ENCODE measurements around the gene GCFC2. TPM values are rescaled to one million over a fixed set of nuclear protein-coding genes. Genes with fewer than 3 reads are reported as not detected.

Gene GCFC2
- total RNA-seq, 2 experiments from 2014 or later: 17.1 to 27.0 TPM

DNA sequence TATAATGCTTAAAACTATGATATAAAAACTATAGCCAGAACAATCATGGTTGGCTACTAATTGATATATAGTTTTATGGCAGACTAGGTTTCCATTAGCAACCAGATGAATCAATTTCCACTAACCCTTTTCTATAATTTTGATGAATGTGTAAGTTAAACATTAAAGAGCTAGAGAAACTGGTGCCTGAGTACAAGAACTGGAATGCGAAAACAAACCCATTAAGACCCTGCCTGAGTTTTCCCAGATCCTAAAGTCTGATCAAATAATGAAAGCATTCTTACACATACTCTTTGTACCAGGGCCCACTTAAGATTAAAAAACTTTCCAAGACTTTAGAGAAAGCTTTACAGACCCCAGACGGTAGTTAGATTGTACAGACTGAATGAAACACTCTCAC, 42.8 kb downstream of the GCFC2 start:
- DNase-seq (no peak), ATAC-seq (no peak)
- CTCF ChIA-PET: interaction anchor here (1.0 to 2.0 kb wide), 2 partner anchors 9 to 10 kb away, joined by 4 to 7 read pairs; no protein-coding TSS in a partner anchor
- Mint-ChIP-seq H3K36me3 (peaks cover 31% of the 10 kb centered on the region), H3K27ac (no peak overlapping the region), H3K4me1 (peaks cover 3% of the 10 kb centered on the region), H3K27me3 (no peaks in the 10 kb centered on the region), H3K4me3 (no peak overlapping the region), H3K9me3 (ENCODE audit: low read depth) (no peaks in the 10 kb centered on the region)

DNA sequence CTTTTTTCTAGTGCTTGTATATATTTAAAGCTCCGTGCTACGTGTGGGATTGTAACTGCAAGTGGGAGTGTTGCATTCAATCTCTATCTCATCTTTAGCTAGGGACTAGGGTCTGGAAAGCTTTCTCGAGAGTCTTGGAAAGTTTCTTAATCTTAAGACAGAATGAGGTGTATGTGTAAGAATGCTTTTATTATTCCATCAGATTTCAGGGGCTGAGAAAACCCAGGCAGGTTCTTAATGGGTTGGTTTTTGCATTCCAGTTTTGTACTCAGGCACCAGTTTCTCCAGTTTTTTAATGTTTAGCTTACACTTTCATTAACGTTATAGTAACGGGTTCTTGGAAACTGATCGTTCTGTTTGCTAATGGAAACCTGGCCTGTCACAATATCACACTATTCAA, 43.8 kb downstream of the GCFC2 start:
- no peak overlapping the region for H3K4me3 Mint-ChIP-seq
- DNase-seq (no peak), ATAC-seq (no peak)
- CTCF ChIA-PET: no interaction called here
- no peak overlapping the region for H3K27ac Mint-ChIP-seq
- no peaks in the 10 kb centered on the region for H3K4me1 Mint-ChIP-seq
- H3K36me3 Mint-ChIP-seq: peaks cover 33% of the 10 kb centered on the region
- H3K27me3 Mint-ChIP-seq: no peaks in the 10 kb centered on the region
- H3K9me3 Mint-ChIP-seq (ENCODE audit: low read depth): no peaks in the 10 kb centered on the region

DNA sequence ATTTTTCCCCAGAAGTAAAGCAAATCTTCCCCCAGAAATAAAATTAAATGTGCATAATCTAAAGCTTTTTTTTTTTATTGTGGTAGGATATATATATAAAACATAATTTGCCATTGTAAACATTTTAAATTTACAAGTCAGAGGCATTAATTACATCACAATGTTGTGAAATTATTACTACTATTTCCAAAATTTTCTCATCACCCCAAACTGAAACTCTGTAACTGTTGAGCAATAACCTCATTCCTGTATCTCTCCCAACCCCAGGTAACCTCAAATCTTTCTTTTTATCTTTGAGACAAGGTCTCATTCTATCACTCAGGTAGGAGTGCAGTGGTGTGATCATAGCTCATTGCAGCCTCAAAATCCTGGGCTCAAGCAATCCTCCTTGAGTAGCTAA, 52.9 kb downstream of the GCFC2 start:
- Mint-ChIP-seq H3K9me3 (ENCODE audit: low read depth) (peaks cover 12% of the 10 kb centered on the region), H3K4me1 (peaks cover 7% of the 10 kb centered on the region), H3K27me3 (no peaks in the 10 kb centered on the region), H3K4me3 (no peak overlapping the region), H3K27ac (no peak overlapping the region), H3K36me3 (peaks cover 77% of the 10 kb centered on the region)
- CTCF ChIA-PET: interaction anchor here (0.9 to 2.3 kb wide), 2 partner anchors 10 to 18 kb away, joined by 4 to 10 read pairs; no protein-coding TSS in a partner anchor
- DNase-seq (no peak), ATAC-seq (no peak)

DNA sequence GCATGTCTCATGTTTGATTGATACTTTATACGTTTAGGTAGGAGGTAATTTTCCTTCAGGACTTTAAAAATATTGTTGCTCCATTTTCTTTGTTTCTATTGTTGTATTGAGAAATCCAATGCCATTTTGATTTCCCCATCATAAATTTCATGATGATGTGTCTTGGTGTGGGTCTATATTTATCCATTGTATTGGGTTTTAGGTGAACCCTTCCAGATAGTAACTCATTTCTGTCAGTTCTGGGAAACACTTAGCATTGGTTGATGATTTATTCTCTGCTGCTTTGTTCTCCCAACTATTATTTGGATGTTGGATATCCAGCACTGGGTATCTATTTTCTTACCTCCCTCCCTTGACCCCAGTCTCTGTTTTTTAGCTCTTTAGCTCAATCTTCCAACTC, 54.2 kb downstream of the GCFC2 start:
- no peak overlapping the region for H3K4me3 Mint-ChIP-seq
- CTCF ChIA-PET: interaction anchor here (0.6 to 2.3 kb wide), 4 partner anchors 8 to 20 kb away, joined by 3 to 10 read pairs (median 4); no protein-coding TSS in a partner anchor
- DNase-seq: no peak
- no peak for ATAC-seq
- peaks cover 10% of the 10 kb centered on the region for H3K9me3 Mint-ChIP-seq (ENCODE audit: low read depth)
- peaks cover 7% of the 10 kb centered on the region for H3K4me1 Mint-ChIP-seq
- peaks cover 74% of the 10 kb centered on the region for H3K36me3 Mint-ChIP-seq
- H3K27ac Mint-ChIP-seq: no peak overlapping the region
- H3K27me3 Mint-ChIP-seq: no peaks in the 10 kb centered on the region

DNA sequence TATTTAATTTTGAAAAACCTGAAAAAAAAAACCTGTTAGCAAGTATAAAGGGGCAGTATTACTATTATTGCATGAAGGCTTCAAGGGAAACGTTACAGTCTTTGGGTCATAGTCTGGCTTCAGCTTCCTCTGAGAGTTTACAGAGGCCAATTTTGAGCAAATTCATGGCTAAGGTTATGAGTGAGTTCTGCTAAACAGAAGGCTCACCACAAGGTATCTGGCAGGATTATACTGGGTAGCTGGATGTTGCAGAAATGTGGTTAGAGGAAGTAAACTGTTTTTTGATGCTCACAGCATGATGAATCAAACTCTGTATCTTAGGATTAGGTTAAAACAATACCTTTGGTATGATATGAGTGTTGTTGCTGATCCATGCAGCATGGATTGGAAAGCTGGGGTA, 54.9 kb downstream of the GCFC2 start:
- Mint-ChIP-seq H3K27me3 (no peaks in the 10 kb centered on the region), H3K36me3 (peaks cover 72% of the 10 kb centered on the region), H3K27ac (no peak overlapping the region), H3K4me1 (peaks cover 9% of the 10 kb centered on the region), H3K4me3 (no peak overlapping the region), H3K9me3 (ENCODE audit: low read depth) (peaks cover 10% of the 10 kb centered on the region)
- CTCF ChIA-PET: interaction anchor here (1.4 to 2.3 kb wide), 2 partner anchors 9 to 16 kb away, joined by 6 to 10 read pairs; no protein-coding TSS in a partner anchor
- no peak for ATAC-seq
- no peak for DNase-seq

DNA sequence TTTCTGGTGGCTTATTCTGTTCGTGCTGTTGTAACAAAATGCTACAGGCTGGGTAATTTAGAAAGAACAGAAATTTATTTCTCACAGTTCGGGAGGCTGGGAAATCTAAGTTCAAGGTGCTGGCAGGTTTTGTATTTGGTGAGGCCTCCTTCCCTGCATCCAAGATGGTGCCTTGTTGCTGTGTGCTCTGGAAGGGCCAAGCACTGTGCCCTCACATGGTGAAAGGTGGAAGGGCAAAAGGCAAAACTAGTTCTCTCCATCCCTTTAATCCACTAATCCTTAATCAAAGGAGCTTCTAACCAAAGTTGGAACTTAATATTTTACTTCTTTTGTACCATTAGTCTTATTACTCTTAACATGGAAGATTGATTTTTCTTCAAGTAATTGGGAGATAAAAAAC, 56.7 kb downstream of the GCFC2 start:
- H3K9me3 Mint-ChIP-seq (ENCODE audit: low read depth): peaks cover 5% of the 10 kb centered on the region

DNA sequence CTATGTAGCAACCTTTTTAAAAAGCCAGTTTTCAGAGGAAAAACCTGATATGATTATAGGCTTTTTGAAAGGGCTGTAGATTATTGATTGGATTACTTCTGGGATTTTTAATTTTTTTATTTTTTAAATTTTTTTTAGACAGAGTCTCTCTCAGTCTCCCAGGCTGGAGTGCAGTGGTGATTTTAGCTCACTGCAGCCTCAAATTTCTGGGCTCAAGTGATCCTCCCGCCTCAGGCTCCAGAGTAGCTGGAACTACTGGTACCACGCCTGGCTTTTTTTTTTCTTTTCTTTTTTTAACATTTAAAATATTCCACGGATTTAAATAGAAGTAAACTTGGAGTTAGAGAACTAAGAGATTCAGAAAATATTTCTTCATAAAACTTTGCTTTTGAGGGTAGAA, 62.9 kb downstream of the GCFC2 start:
- H3K4me3 Mint-ChIP-seq: peak overlapping the region; percentile 89
- no peak for ATAC-seq
- H3K9me3 Mint-ChIP-seq (ENCODE audit: low read depth): no peaks in the 10 kb centered on the region
- H3K4me1 Mint-ChIP-seq: peaks cover 24% of the 10 kb centered on the region
- H3K36me3 Mint-ChIP-seq: peaks cover 31% of the 10 kb centered on the region
- no peak for DNase-seq
- CTCF ChIA-PET: interaction anchor here (0.8 to 4.3 kb wide), 5 partner anchors 9 to 39 kb away, joined by 3 to 24 read pairs (median 3); no protein-coding TSS in a partner anchor
- peak overlapping the region; percentile 92 for H3K27ac Mint-ChIP-seq
- H3K27me3 Mint-ChIP-seq: peaks cover 2% of the 10 kb centered on the region

More for the DNA sequence above, 56.7 kb downstream of the GCFC2 start:
- Mint-ChIP-seq H3K4me3 (no peak overlapping the region), H3K27ac (no peak overlapping the region), H3K36me3 (peaks cover 68% of the 10 kb centered on the region), H3K4me1 (peaks cover 12% of the 10 kb centered on the region), H3K27me3 (no peaks in the 10 kb centered on the region)
- no peak for ATAC-seq
- CTCF ChIA-PET: interaction anchor here (1.4 kb wide), 1 partner anchor 9 kb away, joined by 3 read pairs; no protein-coding TSS in a partner anchor
- no peak for DNase-seq

DNA sequence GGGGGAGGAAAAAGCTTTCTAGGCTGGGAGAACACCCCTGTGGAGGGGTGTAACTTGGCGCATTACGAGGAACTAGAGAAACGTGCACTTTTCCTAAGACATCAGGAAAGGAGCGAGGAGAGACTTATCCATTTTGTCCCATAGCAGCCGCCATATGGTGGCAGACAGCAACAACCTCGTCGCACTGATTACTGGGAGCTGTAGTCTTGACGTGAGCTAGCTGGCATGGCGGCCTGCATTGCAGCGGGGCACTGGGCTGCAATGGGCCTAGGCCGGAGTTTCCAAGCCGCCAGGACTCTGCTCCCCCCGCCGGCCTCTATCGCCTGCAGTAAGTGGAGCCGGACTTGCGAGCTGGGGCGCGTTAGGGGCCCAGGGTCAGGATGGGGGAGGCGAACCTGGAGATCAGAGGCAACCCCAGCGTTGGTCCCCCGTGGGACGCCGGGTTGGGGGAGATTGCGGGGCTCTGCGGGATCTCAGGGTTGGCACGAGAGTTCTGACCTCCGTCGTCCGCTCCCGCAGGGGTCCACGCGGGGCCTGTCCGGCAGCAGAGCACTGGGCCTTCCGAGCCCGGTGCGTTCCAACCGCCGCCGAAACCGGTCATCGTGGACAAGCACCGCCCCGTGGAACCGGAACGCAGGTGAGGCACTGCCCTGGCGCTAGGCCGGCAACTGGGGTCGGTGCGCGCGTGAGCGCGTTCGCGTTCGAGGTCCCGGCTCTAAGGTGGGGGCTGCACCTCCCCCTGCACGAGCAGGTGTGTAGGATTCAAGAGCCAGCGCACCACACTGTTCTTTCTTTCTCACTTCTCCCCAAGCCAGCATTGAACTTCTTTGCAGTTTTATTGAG, 63.9 kb downstream of the GCFC2 start, which contains the start of gene MRPL19:
Gene MRPL19, plus strand, starts transcription at position 201 of the 843 bp plus-strand sequence. Its CDS starts 25 bp downstream, at position 226.
- Mint-ChIP-seq H3K9me3 (ENCODE audit: low read depth) (no peaks in the 10 kb centered on the region), H3K36me3 (peaks cover 25% of the 10 kb centered on the region), H3K4me1 (peaks cover 24% of the 10 kb centered on the region), H3K27ac (peak within 1 kb of the TSS; percentile 92), H3K27me3 (peaks cover 2% of the 10 kb centered on the region), H3K4me3 (peak within 1 kb of the TSS; percentile 89)
- ATAC-seq: peak; percentile 99
- CTCF ChIA-PET: interaction anchor here (0.8 to 4.3 kb wide), 8 partner anchors 10 to 38 kb away, joined by 3 to 24 read pairs (median 4); no protein-coding TSS in a partner anchor
- peak; percentile 85 for DNase-seq

DNA sequence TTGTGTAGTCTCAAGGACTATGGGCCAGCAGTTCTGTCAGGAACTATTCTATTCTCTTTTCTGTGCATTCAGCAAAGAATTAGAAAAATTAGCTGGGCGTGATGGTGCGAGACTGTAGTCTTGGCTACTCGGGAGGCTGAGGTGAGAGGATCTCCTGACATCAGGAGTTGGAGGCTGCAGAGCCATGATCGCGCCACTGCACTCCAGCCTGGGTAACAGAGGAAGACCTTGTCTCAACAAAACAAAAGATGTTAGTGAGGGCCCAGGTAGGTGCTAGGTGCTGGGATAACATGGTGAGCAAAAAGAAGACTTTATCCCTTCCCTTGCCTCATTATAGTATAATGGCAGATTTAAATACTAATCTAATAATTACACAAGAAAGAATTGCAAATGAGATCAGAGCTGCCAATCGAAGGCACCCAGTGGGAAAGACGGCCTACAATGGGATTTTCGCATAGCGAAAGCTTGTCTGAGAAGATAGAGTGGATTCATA, 64.6 kb downstream of the GCFC2 start:
- ATAC-seq (no peak), DNase-seq (no peak)
- H3K4me1 Mint-ChIP-seq: peaks cover 22% of the 10 kb centered on the region
- peak overlapping the region; percentile 92 for H3K27ac Mint-ChIP-seq
- peaks cover 22% of the 10 kb centered on the region for H3K36me3 Mint-ChIP-seq
- H3K4me3 Mint-ChIP-seq: peak overlapping the region; percentile 89
- H3K27me3 Mint-ChIP-seq: peaks cover 2% of the 10 kb centered on the region
- H3K9me3 Mint-ChIP-seq (ENCODE audit: low read depth): no peaks in the 10 kb centered on the region
- CTCF ChIA-PET: interaction anchor here (1.2 to 4.3 kb wide), 5 partner anchors 8 to 31 kb away, joined by 3 to 24 read pairs (median 4); no protein-coding TSS in a partner anchor

DNA sequence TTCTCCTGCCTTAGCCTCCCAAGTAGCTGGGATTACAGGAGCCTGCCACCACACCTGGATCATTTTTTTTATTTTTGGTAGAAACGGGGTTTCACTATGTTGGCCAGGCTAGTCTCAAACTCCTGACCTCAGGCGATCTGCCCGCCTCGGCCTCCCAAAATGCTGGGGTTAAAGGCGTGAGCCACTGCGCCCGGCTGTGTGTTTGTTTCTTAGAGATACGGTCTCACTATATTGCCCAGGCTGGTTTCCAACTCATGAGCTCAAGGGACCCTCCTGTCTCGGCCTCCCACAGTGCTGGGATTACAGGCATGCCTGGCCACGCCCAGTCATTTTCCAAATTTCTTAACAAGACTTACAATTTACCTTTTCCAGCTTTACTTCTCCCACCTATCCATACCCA, 65.1 kb downstream of the GCFC2 start:
- CTCF ChIA-PET: interaction anchor here (1.2 to 4.3 kb wide), 5 partner anchors 8 to 32 kb away, joined by 3 to 24 read pairs (median 4); no protein-coding TSS in a partner anchor
- DNase-seq (no peak), ATAC-seq (no peak)
- Mint-ChIP-seq H3K9me3 (ENCODE audit: low read depth) (no peaks in the 10 kb centered on the region), H3K36me3 (peaks cover 22% of the 10 kb centered on the region), H3K27ac (no peak overlapping the region), H3K4me1 (peaks cover 22% of the 10 kb centered on the region), H3K4me3 (no peak overlapping the region), H3K27me3 (peaks cover 2% of the 10 kb centered on the region)

DNA sequence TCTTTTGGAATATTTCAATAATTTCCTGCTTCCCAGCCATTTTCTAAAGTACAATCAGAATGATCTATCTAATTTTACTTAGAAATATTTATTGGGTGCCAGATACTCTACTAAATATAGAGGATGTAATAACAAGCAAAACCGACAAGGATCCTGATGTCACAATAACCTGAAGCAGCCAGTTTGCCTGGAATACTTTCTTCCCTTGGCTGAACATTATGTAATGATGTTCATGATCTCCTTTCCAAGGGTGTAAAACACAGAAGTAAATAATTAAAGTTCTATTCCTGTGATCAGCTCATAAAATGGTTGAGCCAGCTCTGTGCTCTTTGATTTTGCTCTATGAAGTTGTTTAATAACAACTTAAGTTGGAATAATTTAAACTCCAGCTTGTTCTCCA, 66.7 kb downstream of the GCFC2 start:
- Mint-ChIP-seq H3K36me3 (peaks cover 10% of the 10 kb centered on the region), H3K4me3 (no peak overlapping the region), H3K9me3 (ENCODE audit: low read depth) (no peaks in the 10 kb centered on the region), H3K27ac (no peak overlapping the region), H3K27me3 (peaks cover 6% of the 10 kb centered on the region), H3K4me1 (peaks cover 20% of the 10 kb centered on the region)
- CTCF ChIA-PET: interaction anchor here (0.7 to 4.3 kb wide), 2 partner anchors 16 to 33 kb away, joined by 3 to 24 read pairs; no protein-coding TSS in a partner anchor
- no peak for DNase-seq
- no peak for ATAC-seq

DNA sequence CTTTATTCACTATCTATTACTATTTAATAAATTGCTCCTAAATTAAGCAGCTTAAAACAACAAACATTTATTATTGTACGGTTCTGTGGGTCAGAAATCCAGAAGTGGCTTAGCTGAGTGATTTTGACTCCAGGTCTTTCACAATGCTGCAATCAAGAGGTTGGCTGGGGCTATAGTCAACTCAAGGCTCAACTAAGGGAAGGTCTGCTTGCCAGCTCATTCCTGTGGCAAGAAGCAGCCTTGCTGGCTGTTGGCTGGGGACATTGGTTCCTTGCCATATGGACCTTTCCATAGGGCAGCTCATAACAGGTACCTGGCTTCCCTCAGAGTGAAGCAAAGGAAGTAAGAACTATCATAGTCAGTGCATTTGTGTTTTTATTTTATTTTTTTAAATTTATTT, 69.1 kb downstream of the GCFC2 start:
- Mint-ChIP-seq H3K4me3 (no peak overlapping the region), H3K36me3 (no peaks in the 10 kb centered on the region), H3K27me3 (peaks cover 19% of the 10 kb centered on the region), H3K27ac (no peak overlapping the region), H3K9me3 (ENCODE audit: low read depth) (no peaks in the 10 kb centered on the region), H3K4me1 (peaks cover 6% of the 10 kb centered on the region)
- CTCF ChIA-PET: interaction anchor here (0.9 to 2.4 kb wide), 9 partner anchors 10 to 81 kb away, joined by 3 to 35 read pairs (median 7); no protein-coding TSS in a partner anchor
- no peak for ATAC-seq
- DNase-seq: no peak

DNA sequence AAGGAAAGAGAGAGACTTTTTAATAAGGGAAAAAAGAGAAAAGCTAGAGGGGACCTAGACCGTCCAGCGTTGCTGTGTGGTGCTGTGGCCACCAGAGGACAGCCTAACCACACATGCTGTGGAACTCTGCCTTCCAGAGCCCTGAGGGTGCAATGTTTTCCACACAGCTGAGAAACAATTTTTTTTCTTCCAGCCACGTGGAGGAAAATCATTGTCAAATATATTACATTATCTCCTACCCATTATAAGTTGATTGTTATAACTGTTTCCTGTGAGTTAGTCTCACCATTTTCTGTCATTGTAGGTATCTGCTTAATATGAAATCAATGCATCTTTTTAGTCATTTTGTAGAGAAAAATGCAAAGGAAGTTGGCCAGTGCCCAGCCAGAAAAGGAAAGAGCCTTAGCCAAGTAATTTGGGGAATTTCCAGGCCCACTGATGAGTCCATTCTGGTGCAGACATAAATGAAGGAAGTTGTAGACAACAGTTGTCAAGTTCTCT, 70.0 kb downstream of the GCFC2 start:
- Mint-ChIP-seq H3K36me3 (no peaks in the 10 kb centered on the region), H3K27me3 (peaks cover 22% of the 10 kb centered on the region), H3K4me3 (no peak overlapping the region), H3K9me3 (ENCODE audit: low read depth) (no peaks in the 10 kb centered on the region), H3K27ac (no peak overlapping the region), H3K4me1 (no peaks in the 10 kb centered on the region)
- DNase-seq (peak; percentile 68), ATAC-seq (peak; percentile 89)
- CTCF ChIA-PET: interaction anchor here (0.9 to 2.4 kb wide), 14 partner anchors 8 to 82 kb away, joined by 3 to 35 read pairs (median 5); no protein-coding TSS in a partner anchor

All from activated CD8-positive, alpha-beta memory T cell treated with anti-CD3 and anti-CD28 coated beads, Interleukin-2, amount 10 ng/mL, durations not matched to agents 7 days and 5 days (primary cell).